HG02642 (cell line): ENCODE results near the gene TGIF2.

Experiments
- ATAC-seq: cut with Tn5 transposase; IDR thresholded peaks from one replicate; pipeline ENCODE4 v1.9.1; 2021; ENCODE audit warnings: mild to moderate bottlenecking; ENCODE audit not compliant: unreplicated experiment, poor library complexity

The TGIF2 gene

GRCh38 chr20:36574366-36575135 lies 1.2 kb downstream of the TGIF2 start:
- no peak for ATAC-seq

GRCh38 chr20:36576081-36576445 lies 2.7 kb downstream of the TGIF2 start:
- no peak for ATAC-seq

GRCh38 chr20:36578356-36579041 lies 5.1 kb downstream of the TGIF2 start:
- ATAC-seq = no peak

- ATAC-seq = no peak
Measured at GRCh38 chr20:36579996-36580545, 6.7 kb downstream of the TGIF2 start.

- ATAC-seq = no peak
Measured at GRCh38 chr20:36582322-36582721, 8.9 kb downstream of the TGIF2 start.

DNA sequence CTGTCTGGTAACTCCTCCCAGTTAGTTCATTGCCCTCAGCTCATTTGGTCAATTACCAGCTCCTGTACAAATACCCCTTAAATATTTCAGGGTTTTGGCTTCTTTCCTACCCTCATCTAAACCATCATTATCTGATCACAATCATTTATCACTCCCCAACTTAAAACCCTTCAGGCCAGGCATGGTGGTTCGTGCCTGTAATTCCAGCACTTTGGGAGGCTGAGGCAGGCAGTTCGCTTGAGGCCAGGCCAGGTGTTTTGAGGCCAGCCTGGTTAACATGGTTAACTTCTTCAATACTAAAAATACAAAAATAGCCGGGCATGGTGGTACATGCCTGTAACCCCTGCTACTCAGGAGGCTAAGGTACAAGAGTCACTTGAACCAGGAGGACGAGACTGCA lies 9.4 kb downstream of the TGIF2 start:
- no peak for ATAC-seq

DNA sequence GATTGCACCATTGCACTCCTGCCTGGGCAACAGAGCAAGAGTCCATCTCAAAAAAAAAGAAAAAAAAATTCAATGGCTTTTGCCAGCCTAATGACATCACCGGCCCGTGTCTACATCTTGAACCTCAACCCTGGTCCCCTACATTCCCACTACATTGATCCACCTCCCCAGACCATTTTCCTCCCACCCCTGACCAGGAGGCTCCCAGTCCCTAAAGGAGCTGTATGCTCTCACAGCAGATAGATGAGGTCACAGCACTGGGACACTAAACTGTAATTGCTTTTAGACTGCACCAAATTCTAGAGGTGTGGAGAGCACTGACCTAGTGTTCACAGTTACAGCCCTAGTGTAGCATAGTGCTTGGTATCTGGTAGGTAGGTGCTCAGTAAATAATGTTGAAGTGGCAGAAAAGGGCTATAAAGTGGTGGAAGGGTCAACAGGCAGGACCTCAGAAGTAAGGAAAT lies 10.7 kb downstream of the TGIF2 start:
- ATAC-seq = no peak

DNA sequence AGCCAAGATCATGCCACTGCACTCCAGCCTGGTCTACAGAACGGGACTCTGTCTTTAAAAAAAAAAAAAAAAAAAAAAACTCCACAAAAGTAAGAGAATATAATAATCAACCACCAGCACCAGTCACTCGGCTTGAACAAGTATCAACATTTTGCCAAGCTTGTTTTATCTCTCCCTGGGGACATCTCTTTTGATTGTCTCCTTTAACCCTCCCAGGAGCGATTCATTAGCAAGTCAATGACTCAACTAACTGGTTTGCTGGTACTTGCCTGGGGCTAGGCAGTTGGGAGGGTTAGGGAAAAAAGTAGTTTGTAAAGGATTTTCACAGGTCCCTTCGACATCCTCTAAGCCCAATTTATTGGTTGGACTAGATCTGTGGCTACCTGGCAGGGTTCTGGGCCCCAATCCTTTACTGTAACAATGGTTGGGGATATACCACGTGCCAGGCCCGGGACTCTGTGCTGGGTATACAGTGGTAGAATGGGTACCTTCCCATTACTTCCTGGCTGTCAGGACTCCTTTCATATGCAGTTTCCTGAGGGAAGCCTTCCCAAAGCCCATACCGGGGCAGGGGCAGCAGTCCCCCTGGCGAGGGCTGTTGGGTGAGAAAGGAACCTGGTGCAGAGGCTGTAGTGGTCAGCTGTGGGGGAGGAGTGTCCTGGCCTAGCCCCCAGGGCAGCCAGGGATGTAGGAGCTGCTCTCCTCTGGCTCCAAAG lies 12.2 kb downstream of the TGIF2 start:
- no peak for ATAC-seq

DNA sequence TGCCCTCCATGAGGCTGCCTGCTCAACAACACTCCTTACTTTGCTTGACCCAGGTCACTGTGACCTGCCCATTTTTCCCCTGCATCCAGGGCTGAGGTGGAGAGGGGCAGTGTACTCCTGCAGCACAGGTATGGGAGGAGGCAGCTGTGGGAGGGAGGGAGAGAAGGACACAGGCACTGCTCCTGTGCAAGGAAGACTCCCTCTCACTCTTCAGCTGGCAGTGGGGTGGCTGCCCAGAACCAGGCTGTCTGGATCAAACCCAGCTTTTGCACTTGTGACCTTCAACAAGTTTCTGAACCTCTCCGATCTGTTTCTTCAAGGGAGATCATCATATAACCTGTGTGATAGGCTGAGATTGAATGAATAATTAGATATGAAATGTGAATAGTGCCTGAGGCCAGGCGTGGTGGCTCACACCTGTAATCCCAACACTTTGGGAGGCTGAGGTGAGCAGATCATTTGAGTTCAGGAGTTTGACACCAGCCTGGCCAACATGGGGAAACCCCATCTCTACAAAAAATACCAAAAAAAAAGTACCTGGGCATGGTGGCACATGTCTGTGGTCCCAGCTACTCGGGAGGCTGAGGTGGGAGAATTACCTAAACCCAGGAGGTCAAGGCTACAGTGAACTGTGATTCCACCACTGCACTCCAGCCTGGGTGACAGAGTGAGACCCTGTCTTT lies 14.1 kb downstream of the TGIF2 start:
- ATAC-seq = no peak

DNA sequence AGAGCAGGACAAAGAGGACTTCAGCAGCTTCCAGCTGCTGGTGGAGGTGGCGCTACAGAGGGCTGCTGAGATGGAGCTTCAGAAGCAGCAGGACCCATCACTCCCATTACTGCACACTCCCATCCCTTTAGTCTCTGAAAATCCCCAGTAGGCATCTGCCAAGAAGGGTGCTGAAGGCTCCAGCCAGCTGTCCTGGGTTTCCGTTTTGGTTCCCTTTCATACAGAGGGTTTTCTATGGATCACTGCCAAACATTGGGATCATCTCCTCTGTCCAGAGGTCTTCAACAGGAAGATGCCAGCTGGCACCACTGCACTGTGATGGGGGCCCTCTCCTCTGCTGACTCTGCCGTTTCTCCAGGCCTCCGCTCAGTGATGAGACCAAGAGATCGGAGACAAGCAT lies 17.9 kb downstream of the TGIF2 start:
- no peak for ATAC-seq

GRCh38 chr20:36591854-36592641 lies 18.7 kb downstream of the TGIF2 start:
- ATAC-seq = no peak

GRCh38 chr20:36593347-36593929 lies 20.0 kb downstream of the TGIF2 start:
- ATAC-seq = no peak

GRCh38 chr20:36599912-36600345 lies 26.5 kb downstream of the TGIF2 start:
- ATAC-seq = no peak

- no peak for ATAC-seq
Measured at GRCh38 chr20:36601540-36601939, 28.1 kb downstream of the TGIF2 start.

- peak; percentile 29 for ATAC-seq
Measured at GRCh38 chr20:36604952-36605398, 31.6 kb downstream of the TGIF2 start.

DNA sequence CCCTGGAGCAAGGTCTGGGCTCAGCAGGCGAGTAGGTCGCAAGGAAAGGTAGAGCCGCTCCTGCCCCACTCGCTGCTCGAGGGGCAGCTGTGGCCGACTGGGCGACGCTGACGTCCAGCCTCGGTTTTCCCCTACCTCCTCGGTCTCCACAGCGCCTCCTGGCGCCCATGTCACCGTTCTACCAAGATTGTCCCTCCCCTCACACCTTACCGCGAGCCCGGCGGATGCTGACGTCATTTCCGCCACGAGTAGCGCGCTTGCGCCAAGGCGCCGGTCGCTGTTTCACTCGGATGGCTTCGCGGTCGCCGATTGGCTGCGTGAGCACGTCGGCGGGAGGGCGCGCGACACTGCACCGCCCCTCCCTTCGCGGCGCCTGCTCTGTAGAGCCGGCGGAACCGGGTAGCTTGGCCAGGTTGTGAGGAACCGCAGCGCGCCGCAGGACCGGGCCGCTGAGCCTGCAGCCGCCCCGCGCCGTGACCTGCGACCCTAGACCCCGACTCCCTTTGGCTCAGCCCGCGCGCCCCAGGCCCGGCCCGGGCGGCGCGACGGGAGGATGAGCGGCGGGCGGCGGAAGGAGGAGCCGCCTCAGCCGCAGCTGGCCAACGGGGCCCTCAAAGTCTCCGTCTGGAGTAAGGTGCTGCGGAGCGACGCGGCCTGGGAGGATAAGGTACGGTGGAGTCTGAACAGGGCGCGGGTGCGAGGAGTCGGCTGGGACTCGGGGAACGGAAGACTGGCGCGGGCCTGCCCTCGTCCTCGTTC lies 32.2 kb downstream of the TGIF2 start, which contains the start of gene RAB5IF:
RAB5IF (plus strand) TSS at position 381 of the 759 bp plus-strand sequence; CDS start at position 554, 173 bp downstream.
- peak; percentile 89 for ATAC-seq

DNA sequence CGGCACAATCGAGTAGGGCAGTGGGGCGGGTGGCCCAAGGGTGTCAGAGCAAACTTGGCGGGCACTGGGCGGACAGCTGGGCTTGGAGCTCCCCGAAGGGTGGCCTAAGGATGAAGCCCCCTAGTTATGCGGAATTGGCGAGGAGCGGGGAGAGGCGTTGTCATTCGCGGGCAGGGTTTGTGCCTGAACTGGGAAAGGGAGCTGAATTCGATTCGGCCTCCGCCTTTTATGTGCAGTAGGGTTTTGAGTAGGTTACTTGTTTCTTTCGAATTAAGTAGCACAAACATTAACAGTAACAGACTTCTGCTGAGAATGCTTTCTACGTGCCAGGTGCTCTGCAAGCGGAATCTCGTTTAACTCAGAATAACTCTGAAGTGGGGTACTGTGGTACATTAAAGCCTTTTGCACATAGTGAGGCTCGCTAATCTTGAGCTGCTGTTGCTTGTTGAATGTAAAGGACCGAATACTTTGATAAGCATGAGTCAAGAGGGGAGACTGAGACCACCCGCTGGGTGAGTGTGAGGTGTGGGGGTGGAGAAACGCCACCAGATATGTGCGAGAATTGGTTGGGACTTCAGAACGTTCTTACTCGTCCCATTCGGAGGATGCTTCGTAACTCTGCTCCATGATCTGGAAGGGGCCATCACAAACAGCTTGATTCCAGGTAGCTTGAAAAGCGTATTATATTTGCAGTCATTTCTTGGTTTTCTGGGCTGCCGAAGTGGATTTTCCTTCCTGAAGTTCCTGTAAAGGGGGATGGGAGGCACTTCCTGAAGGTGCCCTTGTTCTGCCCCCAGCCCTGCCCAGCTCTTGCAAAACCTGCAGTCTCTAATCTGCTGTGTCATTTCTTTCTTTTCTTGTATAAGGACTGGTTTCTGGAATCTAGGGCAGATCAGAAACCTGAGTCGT lies 33.0 kb downstream of the TGIF2 start:
- ATAC-seq = peak; percentile 17
